DMS79 treated with DMSO at 0.1 percent for 48 hours (cell line): ENCODE measurements around the gene CTDP1.
"Not testable (repeated sequence)": the region's sequence is repeated elsewhere in the genome, so short reads cannot be mapped to it uniquely, and the experiment has no call there.

Source experiments
- DNase-seq: peaks from one replicate; lab custom pipeline; 2025; lab: John Stamatoyannopoulos, UW

The CTDP1 gene

DNA sequence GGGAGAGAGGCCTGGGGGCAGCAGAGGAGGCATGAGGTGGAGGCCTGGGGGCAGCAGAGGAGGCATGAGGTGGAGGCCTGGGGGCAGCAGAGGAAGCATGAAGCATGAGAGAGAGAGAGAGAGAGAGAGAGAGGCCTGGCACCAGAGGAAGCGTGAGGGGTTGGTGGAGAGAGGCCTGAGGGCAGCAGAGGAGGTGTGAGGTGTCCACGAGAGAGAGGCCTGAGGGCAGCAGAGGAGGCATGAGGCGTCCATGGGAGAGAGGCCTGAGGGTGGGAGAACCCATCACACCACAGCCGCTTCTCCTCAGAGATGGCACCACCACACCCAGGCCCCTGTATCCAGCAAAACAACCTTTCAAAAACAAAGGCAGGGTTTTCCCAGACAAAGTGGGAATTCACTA is 62.5 kb downstream of the CTDP1 start:
- DNase-seq: no peak

DNA sequence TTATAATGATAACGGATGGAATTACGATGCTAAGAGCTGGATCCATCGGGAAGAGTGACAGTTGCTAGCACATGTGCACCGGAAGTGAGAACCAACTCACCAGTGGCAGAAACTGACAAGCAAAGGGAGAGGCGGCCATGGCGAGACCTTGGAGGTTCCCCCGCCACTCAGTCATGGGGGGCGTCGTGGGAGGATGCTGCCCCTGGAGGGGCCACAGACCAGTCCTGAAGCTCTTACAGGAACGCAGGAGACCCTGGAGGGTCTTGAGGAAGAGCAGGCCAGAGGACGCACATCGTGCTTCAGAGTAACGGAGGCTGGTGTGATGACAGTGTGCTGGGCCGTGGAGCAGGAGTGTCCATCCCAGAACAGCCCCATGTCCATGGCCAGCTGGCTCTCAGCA is 65.0 kb downstream of the CTDP1 start:
- no peak for DNase-seq

- no peak for DNase-seq
Measured at GRCh38 chr18:79746730-79747129, 67.1 kb downstream of the CTDP1 start.

DNA sequence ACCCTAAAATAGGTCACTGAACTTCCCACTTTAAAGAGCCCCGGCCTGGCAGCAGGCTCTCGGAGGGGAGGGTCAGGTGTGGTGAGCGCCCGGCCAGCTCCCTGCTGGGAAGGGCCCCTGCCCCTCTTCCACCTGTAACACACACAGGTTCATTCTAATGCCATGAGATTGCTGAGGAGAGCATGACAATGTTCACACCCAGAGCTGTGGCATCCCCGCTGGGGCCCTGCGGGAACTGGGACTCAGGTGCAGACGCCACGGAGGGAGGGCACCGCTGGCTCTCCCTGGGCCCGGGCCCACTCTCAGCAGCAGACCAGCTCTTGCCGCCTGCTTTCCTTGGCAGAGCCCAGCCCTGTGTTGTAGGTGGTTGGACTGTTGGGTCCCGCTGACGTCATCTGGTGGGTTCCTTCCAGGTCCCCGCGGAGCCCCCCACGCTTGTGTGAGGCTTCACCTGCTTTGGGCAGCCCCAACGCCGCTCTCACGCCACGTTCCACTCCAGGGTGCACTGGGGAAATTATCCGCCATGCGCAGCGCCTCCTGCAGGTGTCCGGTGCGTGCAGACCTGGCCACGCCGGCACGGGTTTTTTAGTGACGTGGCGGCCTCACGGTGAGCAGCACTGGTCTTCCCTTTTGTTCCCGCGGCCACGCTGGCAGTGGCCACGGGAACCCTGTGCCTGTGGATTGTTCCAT is 67.7 kb downstream of the CTDP1 start:
- DNase-seq: no peak

DNA sequence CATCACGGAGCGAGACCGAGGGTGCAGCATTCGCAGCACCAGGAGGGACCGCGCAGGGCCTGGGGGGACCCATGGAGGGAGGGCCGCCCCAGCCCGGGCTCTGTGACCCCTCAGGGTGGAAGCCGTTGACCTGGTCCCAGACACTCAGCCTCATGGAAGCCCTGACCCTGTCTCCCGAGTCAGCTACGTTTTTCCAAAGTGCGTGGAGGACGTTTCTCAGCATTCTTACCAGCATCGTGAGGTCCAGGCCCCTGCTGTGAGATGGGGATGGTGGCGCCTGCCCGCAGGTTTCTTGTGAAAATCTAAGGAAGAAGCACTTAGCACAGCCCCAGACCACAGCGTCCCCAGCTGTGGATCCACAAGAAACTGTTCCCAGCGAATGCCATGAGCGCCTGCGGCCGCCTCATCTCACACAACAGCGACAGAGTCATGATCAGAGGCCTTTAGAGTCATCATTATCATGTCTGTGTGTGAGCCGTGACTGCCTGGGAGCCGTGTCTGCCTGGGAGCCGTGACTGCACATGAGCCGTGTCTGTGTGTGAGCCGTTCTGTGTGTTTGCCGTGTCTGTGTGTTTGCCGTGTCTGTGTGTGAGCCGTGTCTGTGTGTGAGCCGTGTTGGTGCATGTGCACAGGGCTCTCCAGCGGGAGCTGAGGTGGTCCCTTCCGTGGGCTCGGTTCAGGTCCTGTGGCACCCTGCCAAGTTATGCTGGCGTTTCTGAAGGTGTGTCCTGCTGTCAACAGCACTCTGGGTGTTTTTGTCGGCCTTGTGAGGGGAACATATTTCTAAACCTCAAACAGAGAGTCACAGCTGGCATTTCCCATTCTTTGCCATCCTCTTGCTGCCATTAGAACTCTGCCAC is 68.9 kb downstream of the CTDP1 start:
- DNase-seq: no peak

GRCh38 chr18:79749251-79750191 is 69.9 kb downstream of the CTDP1 start:
- peak; percentile 38 for DNase-seq

DNA sequence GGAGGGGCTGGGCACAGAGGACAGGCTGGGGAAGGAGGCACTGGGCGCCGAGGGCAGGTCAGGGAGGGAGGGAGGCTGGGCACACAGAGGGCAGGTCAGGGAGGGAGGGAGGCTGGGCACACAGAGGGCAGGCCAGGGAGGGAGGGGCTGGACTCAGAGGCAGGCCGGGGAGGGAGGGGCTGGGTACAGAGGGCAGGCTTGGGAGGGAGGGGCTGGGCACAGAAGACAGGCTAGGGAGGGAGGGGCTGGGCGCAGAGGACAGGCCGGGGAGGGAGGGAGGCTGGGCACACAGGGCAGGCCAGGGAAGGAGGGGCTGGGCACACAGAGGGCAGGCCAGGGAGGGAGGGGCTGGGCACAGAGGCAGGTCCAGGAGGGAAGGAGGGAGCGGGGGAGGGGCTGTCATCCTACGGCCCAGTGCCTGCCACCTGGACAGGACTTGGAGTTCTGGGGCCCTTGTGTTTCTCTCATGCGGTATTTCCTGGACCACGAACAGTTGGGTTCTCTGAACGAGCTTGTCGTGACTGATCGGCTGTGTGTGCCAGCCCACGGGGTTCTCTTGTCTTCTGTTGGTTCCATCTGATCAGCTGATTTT is 71.5 kb downstream of the CTDP1 start:
- peak; percentile 59 for DNase-seq

GRCh38 chr18:79751918-79752578 is 72.4 kb downstream of the CTDP1 start:
- not testable (repeated sequence) for DNase-seq

DNA sequence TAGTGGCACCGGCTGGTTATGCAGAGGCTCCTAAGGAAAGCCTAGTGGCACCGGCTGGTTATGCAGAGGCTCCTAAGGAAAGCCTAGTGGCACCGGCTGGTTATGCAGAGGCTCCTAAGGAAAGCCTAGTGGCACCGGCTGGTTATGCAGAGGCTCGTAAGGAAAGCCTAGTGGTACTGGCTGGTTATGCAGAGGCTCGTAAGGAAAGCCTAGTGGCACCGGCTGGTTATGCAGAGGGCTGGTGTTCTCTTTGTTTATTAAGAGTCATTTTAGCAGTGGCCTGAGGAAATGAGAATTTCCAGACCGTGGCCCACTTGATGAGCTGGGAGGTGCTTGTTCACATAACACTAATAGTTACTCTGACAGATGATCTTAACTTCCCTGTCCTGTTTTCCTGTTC is 73.3 kb downstream of the CTDP1 start:
- DNase-seq: not testable (repeated sequence)

- DNase-seq: no peak
Measured at GRCh38 chr18:79753391-79753851, 73.8 kb downstream of the CTDP1 start.

DNA sequence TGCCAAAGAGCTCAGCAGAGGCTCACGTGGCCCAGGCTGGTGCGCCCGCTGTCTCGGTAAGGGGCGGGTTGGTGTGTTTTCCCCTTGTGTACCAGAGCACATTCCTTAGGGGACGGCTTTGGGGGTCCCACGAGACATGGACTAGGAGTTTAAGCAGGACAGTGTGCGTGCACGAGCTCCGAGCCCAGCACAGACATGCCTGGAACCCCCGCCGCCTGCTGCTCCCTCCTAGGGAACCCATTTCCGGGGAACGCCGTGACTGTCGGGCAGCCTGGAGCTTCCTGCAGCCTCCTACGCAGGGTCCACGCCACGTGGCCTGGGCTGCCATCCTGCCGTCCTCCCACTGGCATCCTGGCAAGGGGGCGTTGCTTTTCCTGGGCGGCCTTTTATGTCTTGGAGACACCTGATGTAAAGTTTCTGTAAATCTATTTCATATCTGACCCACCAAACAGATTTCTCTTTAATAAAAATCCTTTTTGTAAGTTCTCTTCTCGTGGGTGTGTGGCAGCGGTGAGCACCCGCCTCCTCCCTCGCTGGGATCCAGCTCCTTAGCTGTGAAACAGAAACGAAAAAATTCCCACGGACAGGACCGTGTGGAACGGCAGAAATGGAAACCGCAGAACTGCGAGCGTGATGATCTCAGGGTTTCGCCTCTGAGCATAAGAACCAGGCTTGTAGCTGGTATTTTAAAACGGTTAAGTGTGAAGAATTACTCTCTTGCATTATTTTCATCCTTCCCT is 74.6 kb downstream of the CTDP1 start:
- no peak for DNase-seq

DNA sequence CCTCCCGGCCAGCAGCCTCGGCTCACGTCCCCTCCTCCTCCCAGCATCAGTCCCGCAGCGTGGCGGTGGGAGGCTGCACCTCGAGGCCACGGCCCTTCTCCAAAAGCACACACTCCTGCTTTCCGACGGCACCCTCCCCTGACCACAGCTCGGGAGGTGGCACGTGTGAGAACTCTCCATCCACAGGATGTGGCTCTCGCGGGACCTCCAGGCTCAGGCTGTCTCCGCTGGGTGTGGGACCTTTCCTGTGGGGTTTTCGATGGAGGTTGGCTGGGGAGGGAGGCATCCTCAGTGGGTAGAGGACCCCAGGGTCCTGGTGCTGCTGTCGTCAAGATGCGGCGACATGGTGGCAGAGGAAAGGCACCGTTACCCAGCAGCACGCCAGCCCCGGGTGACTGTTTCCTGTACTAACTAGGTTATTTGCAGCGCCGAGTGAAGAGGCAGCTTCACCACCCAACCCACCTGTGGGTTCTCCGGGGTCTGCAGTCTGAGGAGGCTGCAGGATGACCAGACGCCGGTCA is 75.3 kb downstream of the CTDP1 start:
- DNase-seq: no peak

GRCh38 chr18:79755496-79756142 is 76.0 kb downstream of the CTDP1 start:
- no peak for DNase-seq

- no peak for DNase-seq
Measured at GRCh38 chr18:79756143-79756500, 76.5 kb downstream of the CTDP1 start.

DNA sequence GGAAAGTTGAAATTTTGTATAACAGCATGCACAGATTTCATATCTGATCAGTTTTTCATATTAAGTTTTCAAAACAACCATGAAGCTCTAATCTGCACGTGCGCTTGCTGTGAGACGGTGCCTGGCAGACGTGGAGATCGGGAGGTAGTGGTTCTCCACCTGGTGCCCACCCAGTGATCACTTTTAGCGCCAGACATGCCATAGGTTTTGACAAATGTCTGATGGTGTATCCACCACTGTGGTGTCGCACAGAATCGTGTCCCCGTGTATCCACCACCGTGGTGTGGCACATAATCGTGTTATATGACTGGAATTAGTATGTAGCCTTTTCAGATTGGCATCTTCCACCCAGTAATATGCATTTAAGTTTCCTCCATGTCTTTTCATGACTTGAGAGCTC is 77.2 kb downstream of the CTDP1 start:
- no peak for DNase-seq

- DNase-seq: no peak
Measured at GRCh38 chr18:79760348-79760747, 80.7 kb downstream of the CTDP1 start.

- no peak for DNase-seq
Measured at GRCh38 chr18:79760881-79761280, 81.3 kb downstream of the CTDP1 start.

DNA sequence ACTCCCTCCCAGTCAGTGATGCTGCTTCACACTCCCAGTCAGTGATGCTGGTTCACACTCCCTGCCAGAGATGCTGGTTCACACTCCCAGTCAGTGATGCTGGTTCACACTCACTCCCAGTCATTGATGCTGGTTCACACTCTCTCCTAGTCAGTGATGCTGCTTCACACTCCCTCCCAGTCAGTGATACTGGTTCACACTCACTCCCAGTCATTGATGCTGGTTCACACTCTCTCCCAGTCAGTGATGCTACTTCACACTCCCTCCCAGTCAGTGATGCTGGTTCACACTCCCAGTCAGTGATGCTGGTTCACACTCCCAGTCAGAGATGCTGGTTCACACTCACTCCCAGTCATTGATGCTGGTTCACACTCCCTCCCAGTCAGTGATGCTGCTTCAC is 83.8 kb downstream of the CTDP1 start:
- DNase-seq: no peak

DNA sequence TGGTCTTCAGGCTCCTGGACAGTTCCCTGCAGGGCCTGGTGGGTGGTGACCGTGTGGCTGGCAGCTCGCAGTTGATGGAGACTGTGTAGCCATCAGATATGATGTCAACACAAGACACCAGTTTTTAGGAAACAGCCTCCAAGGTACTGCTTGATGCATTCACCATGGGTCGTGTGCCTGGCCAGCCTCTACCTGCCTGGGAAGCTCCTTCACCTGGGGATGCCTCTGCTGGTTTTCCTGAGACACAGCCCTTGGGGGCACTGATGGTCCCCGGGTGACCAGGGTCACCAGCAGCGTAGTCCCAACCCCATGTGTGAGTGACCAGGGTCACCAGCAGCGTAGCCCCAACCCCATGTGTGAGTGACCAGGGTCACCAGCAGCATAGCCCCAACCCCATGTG is 84.5 kb downstream of the CTDP1 start:
- DNase-seq: no peak
